ENCODE results near the gene GALNT16.

The GALNT16 gene

GRCh38 chr14:69405762-69406161 lies 145.8 kb downstream of the GALNT16 start:
- Histone ChIP-seq H3K27ac (ENCODE audit: low read depth, low read length, severe bottlenecking) (no peak overlapping the region), H3K4me1 (ENCODE audit: control insufficient read depth, insufficient read depth, low read length, poor library complexity, severe bottlenecking) (no peaks in the 10 kb centered on the region), H3K36me3 (ENCODE audit: control insufficient read depth, insufficient read depth, low read length) (peaks cover 9% of the 10 kb centered on the region), H3K9me3 (ENCODE audit: control insufficient read depth, low read length) (no peaks in the 10 kb centered on the region), H3K4me3 (ENCODE audit: extremely low read depth, insufficient read depth, low read length, poor library complexity, severe bottlenecking) (no peak overlapping the region)

All from mesodermal cell (in vitro differentiated cells).